GM18951 (cell line): ENCODE measurements around the gene ECE1.
"Not testable (repeated sequence)": the region's sequence is repeated elsewhere in the genome, so short reads cannot be mapped to it uniquely, and the experiment has no call there.

Source experiments
- POLR2A ChIP-seq: IDR thresholded peaks from 4 replicates; pipeline ENCODE4 v1.6.1; 2011; ENCODE audit warnings: mild to moderate bottlenecking; ENCODE audit not compliant: insufficient read length, insufficient read depth; ENCODE audit errors: extremely low read depth
- in situ Hi-C: fragments of 300-500 bp; cut with MboI; formaldehyde crosslinking; loops from one replicate; pipeline ENCODE4 v1.12.0; 2022; ENCODE audit warnings: low sequenced_read_pairs, mixed read lengths, inconsistent platforms; ENCODE audit not compliant: unreplicated experiment

The ECE1 gene

GRCh38 chr1:21285055-21285372 lies 5.2 kb downstream of the ECE1 start:
- in situ Hi-C loops, result no loop called here
- no peak for TF ChIP-seq POLR2A

GRCh38 chr1:21284206-21285054 lies 5.8 kb downstream of the ECE1 start:
- TF ChIP-seq POLR2A, result no peak
- in situ Hi-C loops, result no loop called here

GRCh38 chr1:21283524-21283923 lies 6.7 kb downstream of the ECE1 start:
- no peak for TF ChIP-seq POLR2A
- in situ Hi-C loops, result no loop called here

- in situ Hi-C loops, result not testable (repeated sequence)
Measured at GRCh38 chr1:21282020-21282419, 8.2 kb downstream of the ECE1 start.

GRCh38 chr1:21280482-21280881 lies 9.8 kb downstream of the ECE1 start:
- TF ChIP-seq POLR2A, result no peak
- in situ Hi-C loops, result no loop called here

GRCh38 chr1:21280011-21280471 lies 10.2 kb downstream of the ECE1 start:
- in situ Hi-C loops, result no loop called here
- TF ChIP-seq POLR2A, result no peak

GRCh38 chr1:21278860-21279845 lies 11.1 kb downstream of the ECE1 start:
- no peak for TF ChIP-seq POLR2A
- in situ Hi-C loops, result no loop called here

GRCh38 chr1:21278208-21278859 lies 11.9 kb downstream of the ECE1 start:
- in situ Hi-C loops, result no loop called here

GRCh38 chr1:21277180-21277579 lies 13.1 kb downstream of the ECE1 start:
- in situ Hi-C loops, result no loop called here

More at GRCh38 chr1:21278208-21278859, 11.9 kb downstream of the ECE1 start:
- TF ChIP-seq POLR2A, result no peak

GRCh38 chr1:21272540-21272939 lies 17.7 kb downstream of the ECE1 start:
- in situ Hi-C loops, result no loop called here

More at GRCh38 chr1:21277180-21277579, 13.1 kb downstream of the ECE1 start:
- no peak for TF ChIP-seq POLR2A

GRCh38 chr1:21271550-21271949 lies 18.7 kb downstream of the ECE1 start:
- in situ Hi-C loops, result no loop called here
- TF ChIP-seq POLR2A, result no peak

More at GRCh38 chr1:21272540-21272939, 17.7 kb downstream of the ECE1 start:
- no peak for TF ChIP-seq POLR2A

GRCh38 chr1:21270086-21270689 lies 20.1 kb downstream of the ECE1 start:
- in situ Hi-C loops, result no loop called here
- TF ChIP-seq POLR2A, result no peak
